GM12864 (cell line): ENCODE results near the gene EPHA6.

Experiments
- DNase-seq: peaks from one replicate; pipeline ENCODE4 v3.0.0-alpha.2; 2011; ENCODE audit warnings: low read depth
- H3K4me3 ChIP-seq: 2 replicates; pipeline ENCODE4 v1.5.1; 2011; ENCODE audit warnings: mild to moderate bottlenecking, low read depth, low read length, control low read depth
- TF ChIP-seq, protein P1 (sequence below): IDR thresholded peaks from 2 replicates; pipeline ENCODE4 v1.5.1; 2011; ENCODE audit warnings: low read depth, mild to moderate bottlenecking, moderate library complexity, low read length, control low read depth, inconsistent platforms; ENCODE audit errors: missing control alignments

The EPHA6 gene

DNA sequence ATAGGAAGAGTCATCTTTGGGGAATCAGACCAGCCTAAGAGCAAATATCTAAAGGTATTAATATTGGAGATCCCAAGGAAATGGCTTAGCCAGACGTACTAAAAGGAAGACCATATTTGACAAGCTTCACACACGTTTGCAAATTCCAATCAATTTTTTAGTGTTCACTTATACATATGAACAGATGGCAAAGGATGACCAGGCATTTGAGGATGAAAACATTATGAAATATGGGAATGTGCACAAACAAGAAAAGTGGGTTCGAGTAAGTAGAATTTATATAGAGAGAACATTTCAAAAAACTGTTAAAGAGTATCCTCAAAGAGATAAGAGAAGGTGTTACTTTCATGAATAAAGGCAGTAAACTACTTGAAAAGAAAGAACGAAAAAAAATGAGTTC is 981.6 kb downstream of the EPHA6 start:
- DNase-seq = no peak
- TF ChIP-seq, protein P1, sequence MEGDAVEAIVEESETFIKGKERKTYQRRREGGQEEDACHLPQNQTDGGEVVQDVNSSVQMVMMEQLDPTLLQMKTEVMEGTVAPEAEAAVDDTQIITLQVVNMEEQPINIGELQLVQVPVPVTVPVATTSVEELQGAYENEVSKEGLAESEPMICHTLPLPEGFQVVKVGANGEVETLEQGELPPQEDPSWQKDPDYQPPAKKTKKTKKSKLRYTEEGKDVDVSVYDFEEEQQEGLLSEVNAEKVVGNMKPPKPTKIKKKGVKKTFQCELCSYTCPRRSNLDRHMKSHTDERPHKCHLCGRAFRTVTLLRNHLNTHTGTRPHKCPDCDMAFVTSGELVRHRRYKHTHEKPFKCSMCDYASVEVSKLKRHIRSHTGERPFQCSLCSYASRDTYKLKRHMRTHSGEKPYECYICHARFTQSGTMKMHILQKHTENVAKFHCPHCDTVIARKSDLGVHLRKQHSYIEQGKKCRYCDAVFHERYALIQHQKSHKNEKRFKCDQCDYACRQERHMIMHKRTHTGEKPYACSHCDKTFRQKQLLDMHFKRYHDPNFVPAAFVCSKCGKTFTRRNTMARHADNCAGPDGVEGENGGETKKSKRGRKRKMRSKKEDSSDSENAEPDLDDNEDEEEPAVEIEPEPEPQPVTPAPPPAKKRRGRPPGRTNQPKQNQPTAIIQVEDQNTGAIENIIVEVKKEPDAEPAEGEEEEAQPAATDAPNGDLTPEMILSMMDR = no peak
- H3K4me3 ChIP-seq = no peak overlapping the region
